SKM-1 (cell line): ENCODE measurements around the gene NDUFB11.
A peak's percentile ranks its signal among the peaks of the same experiment; 100 is the strongest.

Source experiments
- DNase-seq: peaks from one replicate; lab custom pipeline; 2025; ENCODE audit not compliant: unreplicated experiment; lab: John Stamatoyannopoulos, UW

NDUFB11 gene

GRCh38 chrX:47144626-47145394, at the start of gene NDUFB11, which contains the start of gene RBM10:
Gene NDUFB11 (minus strand): TSS chrX:47144702. CDS start chrX:47144679, 23 bp downstream.
Gene RBM10 (plus strand): TSS chrX:47145221. CDS start chrX:47147482, 2,261 bp downstream.
- DNase-seq: peak; percentile 83

DNA sequence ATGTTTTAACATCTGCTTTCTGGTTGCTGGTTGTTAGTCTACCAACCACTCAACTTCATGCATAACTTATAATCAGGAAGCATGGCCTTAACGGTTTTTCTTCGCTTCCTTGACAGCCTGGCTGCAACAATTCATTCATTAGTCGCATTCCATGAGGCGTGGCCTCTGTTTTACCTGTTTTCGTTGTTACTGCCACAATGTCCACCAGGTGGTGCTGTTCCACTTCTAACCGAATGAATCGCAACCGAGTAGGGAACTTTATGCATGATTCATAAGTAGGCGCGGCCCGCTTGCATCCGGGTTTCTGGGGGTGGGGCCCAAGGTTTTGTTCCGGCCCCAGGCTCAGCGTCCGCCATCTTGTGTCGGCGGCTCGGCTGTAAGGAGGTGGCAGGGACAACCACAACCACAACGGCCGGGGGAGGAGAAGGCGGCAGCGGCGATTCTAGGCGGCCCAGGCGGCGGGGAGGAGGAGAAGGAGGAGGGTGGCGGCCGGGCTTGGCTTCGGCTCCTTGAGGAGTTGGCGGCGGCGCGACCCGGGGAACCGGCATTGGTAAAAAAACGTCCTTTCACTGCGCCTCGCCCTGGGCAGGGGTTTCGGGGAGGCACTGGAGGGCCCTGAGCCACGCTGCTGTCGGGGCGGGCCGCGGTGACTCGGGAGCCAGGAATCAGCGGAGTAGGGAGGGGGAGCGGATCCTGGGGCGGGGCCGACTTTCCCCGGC, 49.1 kb upstream of the NDUFB11 start, which contains the start of gene UBA1:
Gene UBA1 (plus strand): TSS at position 355 of the 719 bp plus-strand sequence. CDS start 4,974 bp downstream, outside the sequence.
- peak; percentile 60 for DNase-seq

- no peak for DNase-seq
Observed at GRCh38 chrX:47191806-47192401, 47.4 kb upstream of the NDUFB11 start.

GRCh38 chrX:47191331-47191730, 46.8 kb upstream of the NDUFB11 start:
- DNase-seq: no peak

GRCh38 chrX:47190445-47191269, 46.2 kb upstream of the NDUFB11 start:
- DNase-seq: peak; percentile 48

GRCh38 chrX:47189906-47190305, 45.4 kb upstream of the NDUFB11 start:
- DNase-seq: no peak

DNA sequence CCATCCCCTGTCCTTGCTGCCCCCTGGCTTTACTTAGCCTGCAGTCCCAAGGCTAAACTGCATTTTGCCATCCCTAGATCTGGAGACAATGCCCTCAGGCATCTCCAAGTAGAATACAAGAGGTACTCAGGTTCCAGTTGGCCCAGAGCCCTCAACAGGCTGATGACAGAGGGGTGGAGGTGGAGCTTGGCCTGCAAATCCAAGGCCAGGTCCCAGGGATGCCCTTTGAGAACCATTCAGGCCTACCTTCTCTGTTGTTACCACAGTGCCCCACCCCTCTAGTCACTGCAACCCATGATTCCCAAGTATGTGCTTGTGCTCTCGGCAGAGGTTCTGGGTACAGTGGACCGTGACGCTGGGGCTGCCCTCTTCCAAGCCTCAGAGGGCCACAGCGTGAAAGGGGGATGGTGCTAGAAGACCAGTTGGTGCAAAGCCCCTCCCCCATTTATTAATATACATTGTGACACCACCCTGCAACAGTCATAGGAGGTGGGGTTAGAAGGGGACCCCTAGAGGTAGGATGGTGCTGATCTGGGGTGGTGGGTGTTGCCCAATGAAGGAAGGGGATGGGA, 42.7 kb upstream of the NDUFB11 start:
- DNase-seq: no peak

GRCh38 chrX:47186096-47186740, 41.7 kb upstream of the NDUFB11 start:
- no peak for DNase-seq

DNA sequence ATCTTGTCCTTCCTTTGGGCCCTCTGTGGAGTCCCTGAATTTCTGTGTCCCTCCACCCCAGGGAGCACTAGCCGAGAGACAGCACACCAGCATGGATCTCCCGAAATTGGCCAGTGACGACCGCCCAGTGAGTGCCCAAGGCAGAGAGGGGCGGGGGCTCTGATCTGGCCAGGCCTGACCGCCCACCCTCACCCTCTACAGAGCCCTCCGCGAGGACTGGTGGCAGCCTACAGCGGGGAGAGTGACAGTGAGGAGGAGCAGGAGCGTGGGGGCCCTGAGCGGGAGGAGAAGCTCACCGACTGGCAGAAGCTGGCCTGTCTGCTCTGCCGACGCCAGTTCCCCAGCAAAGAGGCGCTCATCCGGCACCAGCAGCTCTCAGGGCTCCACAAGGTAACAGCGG, 40.7 kb upstream of the NDUFB11 start:
- DNase-seq: no peak

GRCh38 chrX:47184486-47184885, 40.0 kb upstream of the NDUFB11 start:
- DNase-seq: no peak

DNA sequence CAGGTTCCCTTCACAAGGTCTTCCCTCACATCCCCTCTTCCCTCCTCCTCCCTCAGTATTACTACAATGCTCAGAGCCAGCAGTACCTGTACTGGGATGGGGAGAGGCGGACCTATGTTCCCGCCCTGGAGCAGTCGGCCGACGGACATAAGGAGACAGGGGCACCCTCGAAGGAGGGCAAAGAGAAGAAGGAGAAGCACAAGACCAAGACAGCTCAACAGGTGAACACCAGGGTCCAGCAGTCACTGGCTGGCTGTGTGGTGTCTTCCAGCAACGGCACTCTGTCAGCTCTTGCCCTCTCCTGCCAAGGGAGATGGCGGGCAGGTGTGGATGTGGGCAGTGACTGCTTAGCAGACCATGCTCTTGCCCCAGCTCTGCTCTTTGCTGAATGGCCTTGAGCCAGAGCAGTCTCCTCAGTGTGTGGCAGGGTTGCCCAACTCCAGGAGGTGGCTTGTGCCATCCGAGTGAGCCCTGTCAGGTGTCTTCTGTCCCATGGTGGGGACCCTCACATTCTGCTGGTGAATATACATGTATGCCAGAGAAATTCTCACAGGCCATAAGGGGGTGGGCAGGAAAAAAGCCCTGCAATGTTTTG, 37.7 kb upstream of the NDUFB11 start:
- DNase-seq: no peak

GRCh38 chrX:47181301-47181700, 36.8 kb upstream of the NDUFB11 start:
- no peak for DNase-seq

- DNase-seq: no peak
Observed at GRCh38 chrX:47180346-47180745, 35.8 kb upstream of the NDUFB11 start.

DNA sequence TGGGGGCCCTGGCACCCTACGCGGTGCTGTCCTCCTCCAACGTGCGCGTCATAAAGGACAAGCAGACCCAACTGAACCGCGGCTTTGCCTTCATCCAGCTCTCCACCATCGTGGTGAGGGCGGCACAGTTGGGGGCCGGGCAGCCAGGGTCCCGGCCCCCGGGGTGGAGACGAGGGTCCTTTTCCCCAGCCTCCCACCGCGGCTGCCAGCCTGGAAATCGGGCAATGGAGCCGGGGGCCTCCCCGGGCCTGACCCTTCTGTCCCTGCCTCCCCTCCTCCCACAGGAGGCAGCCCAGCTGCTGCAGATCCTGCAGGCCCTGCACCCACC, 35.4 kb upstream of the NDUFB11 start:
- DNase-seq: no peak

- no peak for DNase-seq
Observed at GRCh38 chrX:47179221-47179927, 34.9 kb upstream of the NDUFB11 start.

- no peak for DNase-seq
Observed at GRCh38 chrX:47178337-47178736, 33.8 kb upstream of the NDUFB11 start.

- no peak for DNase-seq
Observed at GRCh38 chrX:47177079-47177478, 32.6 kb upstream of the NDUFB11 start.

GRCh38 chrX:47176101-47176740, 31.7 kb upstream of the NDUFB11 start:
- DNase-seq: no peak

DNA sequence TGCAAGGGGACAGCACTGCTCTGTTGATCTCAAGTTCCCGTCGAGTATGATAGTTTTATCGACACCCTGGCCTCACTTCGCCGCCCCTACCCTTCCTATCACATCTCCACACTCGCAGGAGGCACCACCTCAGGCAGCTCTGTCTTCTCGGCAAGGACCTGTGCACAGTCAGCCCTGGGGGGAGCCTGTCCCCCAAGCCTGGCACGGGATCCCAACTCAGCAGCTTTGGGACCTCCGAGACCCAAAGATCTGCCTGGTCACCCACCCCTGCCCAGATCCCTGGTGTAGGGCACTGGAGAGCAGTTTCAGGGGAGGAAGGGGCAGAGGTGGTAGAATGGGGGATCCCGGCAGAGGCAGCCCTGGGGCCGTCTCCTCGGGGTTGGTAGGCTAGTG, 31.1 kb upstream of the NDUFB11 start:
- DNase-seq: no peak
